COR-L47 (cell line): ENCODE data around the gene RBKS.
"Not testable (repeated sequence)": the region's sequence is repeated elsewhere in the genome, so short reads cannot be mapped to it uniquely, and the experiment has no call there.

Experiments
- DNase-seq: peaks from one replicate; lab custom pipeline; 2025; lab: John Stamatoyannopoulos, UW

RBKS gene

GRCh38 chr2:27870724-27871123 is 19.5 kb downstream of the RBKS start:
- DNase-seq = no peak

- DNase-seq = no peak
These were observed 20.4 kb downstream of the RBKS start for GRCh38 chr2:27869763-27870162.

- DNase-seq = no peak
These were observed 23.9 kb downstream of the RBKS start for GRCh38 chr2:27866237-27866636.

- DNase-seq = not testable (repeated sequence)
These were observed 26.2 kb downstream of the RBKS start for GRCh38 chr2:27863955-27864354.

- DNase-seq = no peak
These were observed 27.0 kb downstream of the RBKS start for GRCh38 chr2:27863146-27863545.

- no peak for DNase-seq
These were observed 30.1 kb downstream of the RBKS start for GRCh38 chr2:27860111-27860510.

GRCh38 chr2:27857417-27858172 is 32.6 kb downstream of the RBKS start:
- no peak for DNase-seq

- no peak for DNase-seq
These were observed 33.2 kb downstream of the RBKS start for GRCh38 chr2:27856956-27857355.

- no peak for DNase-seq
These were observed 33.8 kb downstream of the RBKS start for GRCh38 chr2:27856386-27856785.

GRCh38 chr2:27855476-27855875 is 34.7 kb downstream of the RBKS start:
- DNase-seq = no peak

GRCh38 chr2:27854229-27854862 is 35.8 kb downstream of the RBKS start:
- DNase-seq = no peak

GRCh38 chr2:27852691-27853090 is 37.5 kb downstream of the RBKS start:
- no peak for DNase-seq

- no peak for DNase-seq
These were observed 40.5 kb downstream of the RBKS start for GRCh38 chr2:27849558-27850205.

- DNase-seq = no peak
These were observed 42.9 kb downstream of the RBKS start for GRCh38 chr2:27847333-27847732.

GRCh38 chr2:27844821-27845255 is 45.3 kb downstream of the RBKS start:
- DNase-seq = no peak

- DNase-seq = no peak
These were observed 46.2 kb downstream of the RBKS start for GRCh38 chr2:27843992-27844391.

GRCh38 chr2:27842894-27843293 is 47.3 kb downstream of the RBKS start:
- DNase-seq = no peak

- DNase-seq = no peak
These were observed 51.1 kb downstream of the RBKS start for GRCh38 chr2:27839022-27839618.

GRCh38 chr2:27838502-27838901 is 51.7 kb downstream of the RBKS start:
- DNase-seq = no peak

GRCh38 chr2:27833931-27834330 is 56.3 kb downstream of the RBKS start:
- DNase-seq = no peak

GRCh38 chr2:27832396-27832795 is 57.8 kb downstream of the RBKS start:
- no peak for DNase-seq

GRCh38 chr2:27831279-27832050 is 58.7 kb downstream of the RBKS start:
- no peak for DNase-seq
